ENCODE data around the gene ADARB1.

- TF ChIP-seq, protein P1, sequence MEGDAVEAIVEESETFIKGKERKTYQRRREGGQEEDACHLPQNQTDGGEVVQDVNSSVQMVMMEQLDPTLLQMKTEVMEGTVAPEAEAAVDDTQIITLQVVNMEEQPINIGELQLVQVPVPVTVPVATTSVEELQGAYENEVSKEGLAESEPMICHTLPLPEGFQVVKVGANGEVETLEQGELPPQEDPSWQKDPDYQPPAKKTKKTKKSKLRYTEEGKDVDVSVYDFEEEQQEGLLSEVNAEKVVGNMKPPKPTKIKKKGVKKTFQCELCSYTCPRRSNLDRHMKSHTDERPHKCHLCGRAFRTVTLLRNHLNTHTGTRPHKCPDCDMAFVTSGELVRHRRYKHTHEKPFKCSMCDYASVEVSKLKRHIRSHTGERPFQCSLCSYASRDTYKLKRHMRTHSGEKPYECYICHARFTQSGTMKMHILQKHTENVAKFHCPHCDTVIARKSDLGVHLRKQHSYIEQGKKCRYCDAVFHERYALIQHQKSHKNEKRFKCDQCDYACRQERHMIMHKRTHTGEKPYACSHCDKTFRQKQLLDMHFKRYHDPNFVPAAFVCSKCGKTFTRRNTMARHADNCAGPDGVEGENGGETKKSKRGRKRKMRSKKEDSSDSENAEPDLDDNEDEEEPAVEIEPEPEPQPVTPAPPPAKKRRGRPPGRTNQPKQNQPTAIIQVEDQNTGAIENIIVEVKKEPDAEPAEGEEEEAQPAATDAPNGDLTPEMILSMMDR (optimal IDR thresholded peaks at IDR 0.05 in 1 of 3, IDR thresholded peaks at IDR 0.05 in 1 of 3, conservative IDR thresholded peaks at IDR 0.05 in 1 of 3; ENCODE audit: extremely low read depth in 1 of 3, insufficient read depth in 2 of 3, low read length in 3 of 3), result no peak
- no peak for TF ChIP-seq EZH2 (IDR thresholded peaks at IDR 0.05; ENCODE audit: low read length)
Observed at GRCh38 chr21:45040739-45041138, 33.6 kb upstream of the ADARB1 start.
